Measurements from ENCODE around the gene NGFR. TPM values are rescaled to one million over a fixed set of nuclear protein-coding genes. Genes with fewer than 3 reads are reported as not detected.

NGFR gene
- total RNA-seq, 1 experiment from 2014 or later, result 1.6 TPM

DNA sequence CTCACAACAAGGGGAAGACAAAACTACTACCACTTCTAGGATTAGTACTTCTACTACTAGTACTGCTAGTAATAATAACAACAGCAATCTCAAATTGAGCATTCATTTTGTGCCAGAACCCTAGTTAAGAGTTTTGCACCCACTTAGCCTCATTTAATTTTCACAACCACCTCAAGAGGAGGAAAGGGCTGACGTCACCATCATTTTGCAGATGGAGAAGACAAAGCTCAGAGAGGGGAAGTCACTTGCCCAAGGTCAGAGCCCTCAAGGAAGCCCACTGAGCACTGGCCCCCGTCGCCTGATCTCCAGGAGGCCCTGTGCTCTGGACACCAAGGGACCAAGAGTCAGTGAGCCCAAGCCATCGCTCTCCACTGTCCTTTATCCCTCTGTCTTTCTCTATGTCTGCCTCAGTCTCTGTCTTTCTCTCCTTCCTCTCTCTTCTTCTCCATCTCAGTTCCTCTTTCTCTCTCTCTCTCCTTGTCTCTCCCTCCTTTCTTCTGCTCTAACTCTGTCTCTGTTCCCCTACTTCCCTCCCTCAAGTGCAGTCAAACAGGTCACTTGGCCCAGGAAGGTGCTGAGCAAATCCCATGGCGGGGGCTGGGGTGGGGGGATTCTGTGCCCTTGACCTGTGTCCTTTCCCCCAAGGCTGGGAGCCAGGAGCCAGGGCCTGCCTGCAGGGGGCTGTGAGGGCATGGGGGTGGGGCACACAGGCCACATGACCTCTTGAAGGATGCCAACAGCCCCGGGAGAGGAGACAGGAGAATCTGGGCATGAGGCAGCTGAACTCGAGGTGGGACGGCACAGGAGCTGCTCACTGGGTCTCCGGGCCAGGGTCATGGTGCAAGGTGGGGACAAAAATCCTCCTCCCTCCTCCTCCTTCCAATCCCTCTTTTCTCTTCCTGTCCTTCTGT is 11.2 kb upstream of the NGFR start:
- CTCF ChIA-PET, result no interaction called here
- no peak for ATAC-seq
- no TSS peak for BruUV-seq (replicated peaks)
- no peak for DNase-seq (ENCODE audit: low read depth, low spot score)
- Histone ChIP-seq H3K9me3 (ENCODE audit: control insufficient read depth, insufficient read depth, low read depth, low read length) (no peaks in the 10 kb centered on the region), H3K4me1 (ENCODE audit: control insufficient read depth, insufficient read depth, low read length) (no peaks in the 10 kb centered on the region), H3K36me3 (ENCODE audit: control insufficient read depth, insufficient read depth, low read length) (no peaks in the 10 kb centered on the region), H3K27ac (ENCODE audit: low read length) (no peak overlapping the region), H3K4me3 (ENCODE audit: low read depth in 2 of 2, low read length in 2 of 2) (no peak overlapping the region), H3K27me3 (ENCODE audit: control insufficient read depth, insufficient read depth, low read length) (peaks cover 4% of the 10 kb centered on the region; the same call in 1 of the 2 replicates)
- no peak for TF ChIP-seq SIN3A (IDR thresholded peaks at IDR 0.05; ENCODE audit: borderline replicate concordance, insufficient read depth, low read depth, low read length)
- TF ChIP-seq POLR2AphosphoS5 (IDR thresholded peaks at IDR 0.05; ENCODE audit: low read depth, low read length), result no peak
- TF ChIP-seq, protein P1, sequence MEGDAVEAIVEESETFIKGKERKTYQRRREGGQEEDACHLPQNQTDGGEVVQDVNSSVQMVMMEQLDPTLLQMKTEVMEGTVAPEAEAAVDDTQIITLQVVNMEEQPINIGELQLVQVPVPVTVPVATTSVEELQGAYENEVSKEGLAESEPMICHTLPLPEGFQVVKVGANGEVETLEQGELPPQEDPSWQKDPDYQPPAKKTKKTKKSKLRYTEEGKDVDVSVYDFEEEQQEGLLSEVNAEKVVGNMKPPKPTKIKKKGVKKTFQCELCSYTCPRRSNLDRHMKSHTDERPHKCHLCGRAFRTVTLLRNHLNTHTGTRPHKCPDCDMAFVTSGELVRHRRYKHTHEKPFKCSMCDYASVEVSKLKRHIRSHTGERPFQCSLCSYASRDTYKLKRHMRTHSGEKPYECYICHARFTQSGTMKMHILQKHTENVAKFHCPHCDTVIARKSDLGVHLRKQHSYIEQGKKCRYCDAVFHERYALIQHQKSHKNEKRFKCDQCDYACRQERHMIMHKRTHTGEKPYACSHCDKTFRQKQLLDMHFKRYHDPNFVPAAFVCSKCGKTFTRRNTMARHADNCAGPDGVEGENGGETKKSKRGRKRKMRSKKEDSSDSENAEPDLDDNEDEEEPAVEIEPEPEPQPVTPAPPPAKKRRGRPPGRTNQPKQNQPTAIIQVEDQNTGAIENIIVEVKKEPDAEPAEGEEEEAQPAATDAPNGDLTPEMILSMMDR (IDR thresholded peaks at IDR 0.05), result no peak
- no peak for TF ChIP-seq REST (IDR thresholded peaks at IDR 0.05; ENCODE audit: insufficient read depth in 1 of 2, low read depth in 2 of 2, low read length in 1 of 2)
- TF ChIP-seq TCF7L2 (IDR thresholded peaks at IDR 0.05; ENCODE audit: low read depth, low read length), result no peak
- in situ Hi-C loops (cut with HindIII; ENCODE audit: low pct_unique_long_range_greater_than_20kb, low sequenced_read_pairs), result no loop called here
- intact Hi-C loops (cut with micrococcal nuclease; ENCODE audit: unreplicated experiment), result no loop called here
- POLR2A ChIA-PET, result no interaction called here

DNA sequence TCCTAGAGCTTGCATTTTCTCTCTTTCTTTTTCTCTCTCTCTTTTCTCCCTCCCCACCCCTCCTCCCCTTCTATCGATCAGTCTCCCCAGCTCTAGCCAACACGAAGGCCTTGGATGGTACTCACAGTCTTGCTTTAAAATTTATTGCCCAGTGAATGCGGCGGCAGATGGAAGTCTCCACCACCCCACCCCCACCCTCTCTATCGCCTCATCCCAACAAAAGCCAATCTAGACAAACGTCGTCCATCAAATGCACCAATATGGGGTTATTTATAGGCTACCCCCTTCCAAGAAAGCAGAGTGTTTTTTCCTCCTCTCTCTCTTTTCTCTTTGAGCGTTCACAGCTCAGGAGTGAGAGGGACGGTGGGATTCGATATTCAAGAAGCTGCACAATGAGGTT is 10.5 kb upstream of the NGFR start:
- ATAC-seq (no peak), DNase-seq (ENCODE audit: low read depth, low spot score) (no peak)
- CTCF ChIA-PET, result no interaction called here
- in situ Hi-C loops (cut with HindIII; ENCODE audit: low pct_unique_long_range_greater_than_20kb, low sequenced_read_pairs), result no loop called here
- POLR2A ChIA-PET, result interaction anchor here (0.6 kb wide), 1 partner anchor 20 kb away, joined by 11 read pairs; no protein-coding TSS in a partner anchor
- H3K27ac ChIP-seq (ENCODE audit: low read length), result no peak overlapping the region
- peaks cover 3% of the 10 kb centered on the region; the same call in 1 of the 2 replicates for H3K27me3 ChIP-seq (ENCODE audit: control insufficient read depth, insufficient read depth, low read length)
- no peak overlapping the region for H3K4me3 ChIP-seq (ENCODE audit: low read depth in 2 of 2, low read length in 2 of 2)
- TF ChIP-seq TCF7L2 (IDR thresholded peaks at IDR 0.05; ENCODE audit: low read depth, low read length) (no peak), REST (IDR thresholded peaks at IDR 0.05; ENCODE audit: insufficient read depth in 1 of 2, low read depth in 2 of 2, low read length in 1 of 2) (no peak), POLR2AphosphoS5 (IDR thresholded peaks at IDR 0.05; ENCODE audit: low read depth, low read length) (no peak), SIN3A (IDR thresholded peaks at IDR 0.05; ENCODE audit: borderline replicate concordance, insufficient read depth, low read depth, low read length) (no peak)
- TF ChIP-seq, protein P1 (IDR thresholded peaks at IDR 0.05), result no peak
- intact Hi-C loops (cut with micrococcal nuclease; ENCODE audit: unreplicated experiment), result no loop called here
- H3K4me1 ChIP-seq (ENCODE audit: control insufficient read depth, insufficient read depth, low read length), result no peaks in the 10 kb centered on the region
- no peaks in the 10 kb centered on the region for H3K36me3 ChIP-seq (ENCODE audit: control insufficient read depth, insufficient read depth, low read length)
- no peaks in the 10 kb centered on the region for H3K9me3 ChIP-seq (ENCODE audit: control insufficient read depth, insufficient read depth, low read depth, low read length)
- BruUV-seq (replicated peaks), result no TSS peak
